ENCODE data around the gene CCDC57.

CCDC57 gene

DNA sequence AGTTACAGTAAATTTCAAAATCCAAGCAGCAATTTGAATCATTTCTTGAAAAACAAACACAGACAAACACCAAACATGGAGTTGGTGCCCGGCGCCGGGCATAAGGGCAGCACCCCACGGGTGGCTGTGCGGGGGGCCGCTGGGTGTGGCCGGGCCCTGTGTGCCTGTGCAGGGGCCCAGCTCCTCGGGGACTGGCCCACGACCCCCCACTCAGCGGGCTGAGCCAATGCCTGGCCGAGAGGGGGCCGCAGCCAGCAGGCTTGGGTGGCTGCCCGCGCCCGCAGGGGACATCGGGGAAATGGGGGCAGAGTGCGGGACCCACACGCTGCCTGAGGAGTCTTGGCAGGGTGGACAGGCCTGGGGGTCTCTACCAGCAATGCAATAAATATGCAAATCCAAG is 134.2 kb downstream of the CCDC57 start:
- no peak overlapping the region for H3K4me3 ChIP-seq (ENCODE audit: low read length)
- no peaks in the 10 kb centered on the region for H3K27me3 ChIP-seq (ENCODE audit: low read depth, low read length)
- H3K36me3 ChIP-seq (replicated peaks; ENCODE audit: low read depth, low read length) = peaks cover 41% of the 10 kb centered on the region
- TF ChIP-seq, protein P1, sequence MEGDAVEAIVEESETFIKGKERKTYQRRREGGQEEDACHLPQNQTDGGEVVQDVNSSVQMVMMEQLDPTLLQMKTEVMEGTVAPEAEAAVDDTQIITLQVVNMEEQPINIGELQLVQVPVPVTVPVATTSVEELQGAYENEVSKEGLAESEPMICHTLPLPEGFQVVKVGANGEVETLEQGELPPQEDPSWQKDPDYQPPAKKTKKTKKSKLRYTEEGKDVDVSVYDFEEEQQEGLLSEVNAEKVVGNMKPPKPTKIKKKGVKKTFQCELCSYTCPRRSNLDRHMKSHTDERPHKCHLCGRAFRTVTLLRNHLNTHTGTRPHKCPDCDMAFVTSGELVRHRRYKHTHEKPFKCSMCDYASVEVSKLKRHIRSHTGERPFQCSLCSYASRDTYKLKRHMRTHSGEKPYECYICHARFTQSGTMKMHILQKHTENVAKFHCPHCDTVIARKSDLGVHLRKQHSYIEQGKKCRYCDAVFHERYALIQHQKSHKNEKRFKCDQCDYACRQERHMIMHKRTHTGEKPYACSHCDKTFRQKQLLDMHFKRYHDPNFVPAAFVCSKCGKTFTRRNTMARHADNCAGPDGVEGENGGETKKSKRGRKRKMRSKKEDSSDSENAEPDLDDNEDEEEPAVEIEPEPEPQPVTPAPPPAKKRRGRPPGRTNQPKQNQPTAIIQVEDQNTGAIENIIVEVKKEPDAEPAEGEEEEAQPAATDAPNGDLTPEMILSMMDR (IDR thresholded peaks at IDR 0.05; ENCODE audit: low read depth, low read length) = no peak
- no peak for TF ChIP-seq EZH2phosphoT487 (IDR thresholded peaks at IDR 0.05; ENCODE audit: low read depth)
- no peaks in the 10 kb centered on the region for H3K9me3 ChIP-seq (ENCODE audit: insufficient read depth, low read length)
- H3K79me2 ChIP-seq (ENCODE audit: low read length) = no peaks in the 10 kb centered on the region
- no peak overlapping the region for H3K27ac ChIP-seq (ENCODE audit: low read length)
- H2AFZ ChIP-seq (ENCODE audit: low read depth, low read length) = no peak overlapping the region
- H3K4me1 ChIP-seq (ENCODE audit: low read length) = no peaks in the 10 kb centered on the region
- no peak overlapping the region for H3K9ac ChIP-seq (ENCODE audit: low read length)
- no peak overlapping the region for H3K4me2 ChIP-seq (ENCODE audit: low read length)
- H4K20me1 ChIP-seq (ENCODE audit: insufficient read depth, low read length) = peaks cover 14% of the 10 kb centered on the region

- H3K4me3 ChIP-seq (ENCODE audit: low read length) = no peak overlapping the region
- H2AFZ ChIP-seq (ENCODE audit: low read depth, low read length) = no peak overlapping the region
- H3K4me1 ChIP-seq (ENCODE audit: low read length) = no peaks in the 10 kb centered on the region
- H3K36me3 ChIP-seq (replicated peaks; ENCODE audit: low read depth, low read length) = peaks cover 35% of the 10 kb centered on the region
- H3K79me2 ChIP-seq (ENCODE audit: low read length) = no peaks in the 10 kb centered on the region
- no peak overlapping the region for H3K27ac ChIP-seq (ENCODE audit: low read length)
- H3K27me3 ChIP-seq (ENCODE audit: low read depth, low read length) = no peaks in the 10 kb centered on the region
- no peak overlapping the region for H3K4me2 ChIP-seq (ENCODE audit: low read length)
- TF ChIP-seq, protein P1 (IDR thresholded peaks at IDR 0.05; ENCODE audit: low read depth, low read length) = no peak
- no peak for TF ChIP-seq EZH2phosphoT487 (IDR thresholded peaks at IDR 0.05; ENCODE audit: low read depth)
- no peak overlapping the region for H3K9ac ChIP-seq (ENCODE audit: low read length)
- no peaks in the 10 kb centered on the region for H3K9me3 ChIP-seq (ENCODE audit: insufficient read depth, low read length)
- H4K20me1 ChIP-seq (ENCODE audit: insufficient read depth, low read length) = peaks cover 14% of the 10 kb centered on the region
Observed at GRCh38 chr17:82077617-82078358, 134.9 kb downstream of the CCDC57 start.

DNA sequence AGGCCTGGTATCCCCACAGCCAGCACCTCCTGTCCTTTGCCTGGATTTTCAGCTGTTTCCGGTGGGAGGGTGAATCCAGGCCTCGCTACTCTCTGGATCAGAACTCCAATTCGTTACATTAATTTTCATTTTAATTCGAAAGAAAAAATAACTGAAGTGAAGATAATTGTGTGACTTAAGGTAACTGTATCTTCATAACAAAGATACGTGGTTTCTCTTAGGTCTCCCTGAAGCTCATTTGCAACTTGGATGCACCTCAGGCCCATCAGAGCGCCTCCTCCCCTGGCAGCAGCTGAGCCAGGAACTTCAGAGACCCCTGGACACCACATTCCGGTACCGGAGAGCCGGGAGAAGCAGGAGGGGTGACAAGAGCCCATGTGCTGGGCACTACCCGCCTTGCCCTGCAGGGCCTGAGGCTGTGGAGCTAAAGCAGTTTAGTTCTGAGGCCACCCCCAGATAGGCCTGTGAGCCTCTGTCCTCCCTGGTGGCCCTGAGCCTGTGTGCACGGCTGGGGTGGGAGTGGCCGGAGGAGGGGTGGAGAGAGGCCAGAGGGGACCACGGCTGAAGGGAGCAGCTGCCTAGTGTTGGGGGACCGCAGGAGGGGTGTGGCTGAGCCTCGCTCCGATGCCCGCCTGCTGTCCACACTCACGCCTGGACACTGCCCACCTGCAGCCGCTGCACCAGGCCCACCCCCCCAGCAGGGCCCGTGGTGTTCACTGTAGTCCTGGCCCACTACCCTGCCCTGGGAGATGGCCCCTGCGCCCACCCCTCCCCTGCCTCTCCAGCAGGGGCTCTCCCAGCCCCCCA is 135.7 kb downstream of the CCDC57 start:
- no peak overlapping the region for H2AFZ ChIP-seq (ENCODE audit: low read depth, low read length)
- peaks cover 14% of the 10 kb centered on the region for H4K20me1 ChIP-seq (ENCODE audit: insufficient read depth, low read length)
- H3K4me2 ChIP-seq (ENCODE audit: low read length) = no peak overlapping the region
- no peaks in the 10 kb centered on the region for H3K27me3 ChIP-seq (ENCODE audit: low read depth, low read length)
- H3K4me1 ChIP-seq (ENCODE audit: low read length) = no peaks in the 10 kb centered on the region
- H3K27ac ChIP-seq (ENCODE audit: low read length) = no peak overlapping the region
- peaks cover 29% of the 10 kb centered on the region for H3K36me3 ChIP-seq (replicated peaks; ENCODE audit: low read depth, low read length)
- no peak overlapping the region for H3K9ac ChIP-seq (ENCODE audit: low read length)
- no peak overlapping the region for H3K4me3 ChIP-seq (ENCODE audit: low read length)
- no peaks in the 10 kb centered on the region for H3K79me2 ChIP-seq (ENCODE audit: low read length)
- H3K9me3 ChIP-seq (ENCODE audit: insufficient read depth, low read length) = no peaks in the 10 kb centered on the region
- TF ChIP-seq, protein P1 (IDR thresholded peaks at IDR 0.05; ENCODE audit: low read depth, low read length) = no peak
- no peak for TF ChIP-seq EZH2phosphoT487 (IDR thresholded peaks at IDR 0.05; ENCODE audit: low read depth)

DNA sequence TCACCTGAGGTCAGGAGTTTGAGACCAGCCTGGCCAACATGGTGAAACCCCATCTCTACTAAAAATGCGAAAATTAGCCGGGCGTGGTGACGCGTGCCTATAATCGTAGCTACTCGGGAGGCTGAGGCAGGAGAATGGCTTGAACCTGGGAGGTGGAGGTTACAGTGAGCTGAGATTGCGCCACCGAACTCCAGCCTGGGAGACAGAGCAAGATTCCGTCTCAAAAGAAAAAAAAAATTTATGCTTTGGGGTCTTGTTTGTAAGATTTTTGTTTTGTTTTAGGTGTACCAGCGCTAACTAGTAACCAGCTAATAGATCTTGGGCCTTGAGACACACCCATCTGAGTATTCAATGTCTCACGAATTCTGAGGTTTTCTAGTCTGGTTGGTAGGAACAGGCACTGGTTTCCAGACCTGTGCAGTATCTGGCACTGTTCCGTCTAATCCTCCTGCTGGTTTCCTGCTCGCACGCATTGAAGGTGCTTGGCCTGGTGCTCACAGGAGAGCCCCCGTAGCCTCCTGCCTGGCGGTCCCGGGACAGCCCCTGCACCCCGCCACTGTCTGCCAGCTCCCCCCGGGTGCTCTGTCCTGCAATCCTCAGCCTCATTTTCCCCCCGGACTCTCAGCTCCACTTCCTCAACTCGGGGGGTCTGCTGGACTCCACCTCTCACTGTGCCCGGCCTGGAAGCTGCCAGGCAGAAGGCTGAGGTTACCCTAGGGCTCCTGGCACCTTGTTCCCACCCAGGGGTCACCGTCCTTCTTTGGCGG is 136.4 kb downstream of the CCDC57 start:
- Histone ChIP-seq H4K20me1 (ENCODE audit: insufficient read depth, low read length) (peaks cover 14% of the 10 kb centered on the region), H3K9ac (ENCODE audit: low read length) (no peak overlapping the region), H3K79me2 (ENCODE audit: low read length) (no peaks in the 10 kb centered on the region), H3K4me2 (ENCODE audit: low read length) (no peak overlapping the region), H3K27ac (ENCODE audit: low read length) (no peak overlapping the region), H3K4me3 (ENCODE audit: low read length) (no peak overlapping the region), H2AFZ (ENCODE audit: low read depth, low read length) (no peak overlapping the region), H3K36me3 (replicated peaks; ENCODE audit: low read depth, low read length) (peaks cover 23% of the 10 kb centered on the region), H3K9me3 (ENCODE audit: insufficient read depth, low read length) (no peaks in the 10 kb centered on the region), H3K27me3 (ENCODE audit: low read depth, low read length) (no peaks in the 10 kb centered on the region), H3K4me1 (ENCODE audit: low read length) (no peaks in the 10 kb centered on the region)
- TF ChIP-seq EZH2phosphoT487 (IDR thresholded peaks at IDR 0.05; ENCODE audit: low read depth) = no peak
- TF ChIP-seq, protein P1 (IDR thresholded peaks at IDR 0.05; ENCODE audit: low read depth, low read length) = no peak

Measured in OCI-LY3 (cell line).